T-helper 1 cell treated with Interleukin-12 subunit alpha and Interleukin-12 subunit beta and Interleukin-4 antibody, amounts not matched to agents 30 μg/mL and 1 μg/mL, for 36 hours (primary cell): ENCODE results near the gene MYL4.
"Not testable (repeated sequence)": the region's sequence is repeated elsewhere in the genome, so short reads cannot be mapped to it uniquely, and the experiment has no call there.

ENCODE experiments used
- H3K27ac Mint-ChIP-seq: one replicate; pipeline ENCODE4 v1.8.0; 2021; ENCODE audit warnings: mild to moderate bottlenecking, mixed read lengths
- H3K27me3 Mint-ChIP-seq: one replicate; pipeline ENCODE4 v1.8.0; 2021; ENCODE audit warnings: low read depth, mixed read lengths
- H3K36me3 Mint-ChIP-seq: one replicate; pipeline ENCODE4 v1.8.0; 2021; ENCODE audit warnings: low read depth, mixed read lengths
- H3K4me1 Mint-ChIP-seq: one replicate; pipeline ENCODE4 v1.8.0; 2021; ENCODE audit warnings: low read depth, mixed read lengths
- H3K4me3 Mint-ChIP-seq: one replicate; pipeline ENCODE4 v1.8.0; 2021; ENCODE audit warnings: mild to moderate bottlenecking, moderate library complexity, mixed read lengths
- H3K9me3 Mint-ChIP-seq: one replicate; pipeline ENCODE4 v1.8.0; 2021; ENCODE audit warnings: mixed read lengths

MYL4 gene

DNA sequence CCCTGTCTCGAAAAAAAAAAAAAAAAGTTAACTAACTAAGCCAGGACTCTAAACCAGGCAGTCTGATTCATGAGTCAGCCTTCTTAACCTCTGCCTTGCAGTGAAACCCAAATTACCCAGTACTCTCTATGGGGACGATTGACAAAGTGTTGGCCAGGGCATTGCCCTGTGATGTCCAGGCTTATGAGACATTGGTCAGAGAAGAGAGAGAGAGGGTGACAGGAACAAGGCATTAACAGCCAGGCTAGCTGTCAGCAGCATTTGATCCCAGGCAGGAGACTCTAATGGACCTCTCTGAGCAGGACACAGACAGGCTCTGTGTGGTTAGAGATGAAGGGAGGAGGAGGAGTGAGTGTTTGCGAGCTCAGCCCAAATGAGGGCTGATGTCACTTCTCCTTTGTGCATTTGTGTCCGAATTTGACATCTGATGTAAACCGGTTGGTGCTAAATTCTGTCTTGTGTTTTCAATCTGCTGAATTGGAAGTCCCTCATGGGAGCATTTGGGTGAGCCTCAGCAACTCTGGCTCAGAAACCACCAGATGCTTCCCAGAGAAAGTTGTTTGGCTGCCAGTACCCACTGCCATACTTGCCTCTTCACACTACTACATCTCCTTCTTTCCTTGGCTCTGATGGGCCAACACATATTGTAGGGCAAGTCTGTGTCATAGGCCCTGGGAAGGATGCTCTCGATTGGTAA, 4.3 kb upstream of the MYL4 start:
- peaks cover 6% of the 10 kb centered on the region for H3K27me3 Mint-ChIP-seq
- H3K9me3 Mint-ChIP-seq: no peaks in the 10 kb centered on the region
- H3K4me3 Mint-ChIP-seq: peak overlapping the region; percentile 60
- no peaks in the 10 kb centered on the region for H3K36me3 Mint-ChIP-seq
- H3K27ac Mint-ChIP-seq: peak overlapping the region; percentile 94
- H3K4me1 Mint-ChIP-seq: peaks cover 46% of the 10 kb centered on the region

GRCh38 chr17:47205419-47205963, 3.7 kb upstream of the MYL4 start:
- peaks cover 6% of the 10 kb centered on the region for H3K27me3 Mint-ChIP-seq
- peaks cover 39% of the 10 kb centered on the region for H3K4me1 Mint-ChIP-seq
- H3K27ac Mint-ChIP-seq: peak overlapping the region; percentile 94
- no peaks in the 10 kb centered on the region for H3K9me3 Mint-ChIP-seq
- peak overlapping the region; percentile 60 for H3K4me3 Mint-ChIP-seq
- H3K36me3 Mint-ChIP-seq: no peaks in the 10 kb centered on the region

GRCh38 chr17:47207143-47208067, 1.7 kb upstream of the MYL4 start:
- H3K27ac Mint-ChIP-seq: peak overlapping the region; percentile 18
- no peak overlapping the region for H3K4me3 Mint-ChIP-seq
- peaks cover 10% of the 10 kb centered on the region for H3K27me3 Mint-ChIP-seq
- H3K4me1 Mint-ChIP-seq: peaks cover 36% of the 10 kb centered on the region
- no peaks in the 10 kb centered on the region for H3K9me3 Mint-ChIP-seq
- H3K36me3 Mint-ChIP-seq: no peaks in the 10 kb centered on the region

- Mint-ChIP-seq H3K4me3 (no peak overlapping the region), H3K36me3 (no peaks in the 10 kb centered on the region), H3K27ac (no peak overlapping the region), H3K27me3 (peaks cover 28% of the 10 kb centered on the region), H3K9me3 (no peaks in the 10 kb centered on the region), H3K4me1 (peaks cover 23% of the 10 kb centered on the region)
Observed at GRCh38 chr17:47209499-47209898, 351 bp downstream of the MYL4 start.

DNA sequence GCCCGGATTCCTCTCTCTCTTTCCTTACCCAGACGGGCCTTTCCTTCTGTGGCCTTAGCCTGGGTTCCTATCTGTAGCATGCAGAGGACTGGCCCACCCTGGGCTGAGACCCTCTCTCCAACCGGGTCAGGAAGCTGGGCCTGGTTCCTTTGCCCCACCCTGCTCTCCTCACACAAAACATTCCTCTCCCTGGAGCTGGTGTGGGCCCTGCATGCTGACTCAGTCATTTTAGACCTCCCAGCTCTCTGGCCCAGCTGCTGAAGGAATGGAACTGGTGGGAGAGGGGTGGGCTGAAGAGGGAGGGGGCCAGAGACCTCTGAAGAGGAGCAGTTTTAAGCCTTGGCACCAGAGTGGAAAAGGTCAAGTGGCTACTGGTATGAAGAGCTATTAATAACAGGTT, 957 bp downstream of the MYL4 start:
- no peaks in the 10 kb centered on the region for H3K36me3 Mint-ChIP-seq
- H3K4me3 Mint-ChIP-seq: no peak overlapping the region
- no peak overlapping the region for H3K27ac Mint-ChIP-seq
- H3K4me1 Mint-ChIP-seq: peaks cover 17% of the 10 kb centered on the region
- H3K9me3 Mint-ChIP-seq: no peaks in the 10 kb centered on the region
- H3K27me3 Mint-ChIP-seq: peaks cover 31% of the 10 kb centered on the region

GRCh38 chr17:47210779-47211178, 1.6 kb downstream of the MYL4 start:
- Mint-ChIP-seq H3K9me3 (no peaks in the 10 kb centered on the region), H3K36me3 (no peaks in the 10 kb centered on the region), H3K27ac (no peak overlapping the region), H3K4me1 (peaks cover 10% of the 10 kb centered on the region), H3K4me3 (no peak overlapping the region), H3K27me3 (peaks cover 35% of the 10 kb centered on the region)

GRCh38 chr17:47212458-47212857, 3.3 kb downstream of the MYL4 start:
- no peak overlapping the region for H3K4me3 Mint-ChIP-seq
- no peak overlapping the region for H3K27ac Mint-ChIP-seq
- peaks cover 42% of the 10 kb centered on the region for H3K27me3 Mint-ChIP-seq
- no peaks in the 10 kb centered on the region for H3K9me3 Mint-ChIP-seq
- H3K36me3 Mint-ChIP-seq: no peaks in the 10 kb centered on the region
- peaks cover 11% of the 10 kb centered on the region for H3K4me1 Mint-ChIP-seq

- Mint-ChIP-seq H3K36me3 (no peaks in the 10 kb centered on the region), H3K4me1 (peaks cover 12% of the 10 kb centered on the region), H3K4me3 (no peak overlapping the region), H3K9me3 (no peaks in the 10 kb centered on the region), H3K27ac (no peak overlapping the region), H3K27me3 (peaks cover 42% of the 10 kb centered on the region)
Observed at GRCh38 chr17:47213540-47213939, 4.4 kb downstream of the MYL4 start.

GRCh38 chr17:47214931-47215330, 5.8 kb downstream of the MYL4 start:
- Mint-ChIP-seq H3K9me3 (no peaks in the 10 kb centered on the region), H3K4me1 (peaks cover 22% of the 10 kb centered on the region), H3K27ac (no peak overlapping the region), H3K27me3 (peaks cover 36% of the 10 kb centered on the region), H3K36me3 (no peaks in the 10 kb centered on the region), H3K4me3 (no peak overlapping the region)

DNA sequence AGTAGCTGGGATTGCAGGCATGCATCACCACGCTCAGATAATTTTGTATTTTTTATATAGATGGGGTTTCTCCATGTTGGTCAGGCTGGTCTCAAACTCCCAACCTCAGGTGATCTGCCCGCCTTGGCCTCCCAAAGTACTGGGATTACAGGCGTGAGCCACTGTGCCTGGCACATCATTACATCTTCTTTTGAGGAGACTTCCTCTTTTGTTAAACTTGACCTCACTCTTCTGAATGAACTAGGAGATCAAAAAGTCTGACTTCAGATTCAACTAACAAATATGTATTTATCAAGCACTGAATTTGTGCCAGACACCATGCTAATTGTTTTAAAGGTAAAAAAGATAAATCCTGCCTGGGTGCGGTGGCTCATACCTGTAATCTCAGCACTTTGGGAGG, 7.7 kb downstream of the MYL4 start:
- not testable (repeated sequence) for H3K4me3 Mint-ChIP-seq, H3K9me3 Mint-ChIP-seq, H3K36me3 Mint-ChIP-seq
- H3K4me1 Mint-ChIP-seq: peaks cover 33% of the 10 kb centered on the region
- H3K27ac Mint-ChIP-seq: peak overlapping the region; percentile 20
- peaks cover 36% of the 10 kb centered on the region for H3K27me3 Mint-ChIP-seq

- Mint-ChIP-seq H3K4me1 (peaks cover 33% of the 10 kb centered on the region), H3K27me3 (peaks cover 33% of the 10 kb centered on the region), H3K27ac (peak overlapping the region; percentile 20)
- not testable (repeated sequence) for H3K4me3 Mint-ChIP-seq, H3K9me3 Mint-ChIP-seq, H3K36me3 Mint-ChIP-seq
Observed at GRCh38 chr17:47217279-47217678, 8.1 kb downstream of the MYL4 start.

- Mint-ChIP-seq H3K27me3 (peaks cover 19% of the 10 kb centered on the region), H3K4me3 (no peak overlapping the region), H3K36me3 (peaks cover under 1% of the 10 kb centered on the region), H3K9me3 (peaks cover 1% of the 10 kb centered on the region), H3K4me1 (peaks cover 37% of the 10 kb centered on the region), H3K27ac (peak overlapping the region; percentile 15)
Observed at GRCh38 chr17:47218896-47219430, 9.8 kb downstream of the MYL4 start.

DNA sequence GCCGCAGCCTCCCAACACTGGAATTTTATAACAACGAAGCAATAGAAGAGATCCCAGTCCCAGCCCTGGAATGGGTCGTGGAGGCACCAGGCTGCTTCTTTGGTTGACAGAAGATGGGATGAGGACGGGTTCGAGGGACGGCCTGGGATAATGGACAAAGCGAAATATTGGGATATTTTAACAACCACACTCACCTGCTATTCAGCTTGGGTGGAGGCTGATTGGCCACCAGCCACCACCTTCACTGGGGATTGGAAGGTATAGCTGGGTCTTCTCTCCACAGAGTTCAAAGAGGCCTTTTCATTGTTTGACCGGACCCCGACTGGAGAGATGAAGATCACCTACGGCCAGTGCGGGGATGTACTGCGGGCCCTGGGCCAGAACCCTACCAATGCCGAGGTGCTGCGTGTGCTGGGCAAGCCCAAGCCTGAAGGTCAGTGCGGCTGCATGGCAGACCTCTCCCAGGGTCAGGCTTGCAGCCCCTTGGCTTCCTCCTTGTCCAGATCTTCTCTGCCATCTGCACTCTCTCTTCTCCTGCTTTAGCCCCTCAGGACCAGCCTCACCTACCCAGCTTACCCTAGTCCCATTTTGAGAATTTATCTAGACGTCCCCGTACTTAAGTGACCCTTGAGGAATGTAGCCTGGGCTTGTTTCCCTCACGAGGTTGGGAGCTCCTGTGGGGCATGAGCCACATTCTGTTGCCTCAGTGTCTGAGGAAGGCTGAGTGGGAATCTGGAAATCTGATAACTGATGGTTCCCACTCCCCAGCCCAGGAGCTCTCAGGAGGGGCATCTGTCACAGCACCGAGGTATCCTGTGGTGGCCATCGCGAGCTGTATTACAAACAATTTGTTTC, 10.7 kb downstream of the MYL4 start:
- peaks cover 3% of the 10 kb centered on the region for H3K9me3 Mint-ChIP-seq
- peaks cover 13% of the 10 kb centered on the region for H3K27me3 Mint-ChIP-seq
- H3K4me3 Mint-ChIP-seq: no peak overlapping the region
- peaks cover 1% of the 10 kb centered on the region for H3K36me3 Mint-ChIP-seq
- H3K4me1 Mint-ChIP-seq: peaks cover 37% of the 10 kb centered on the region
- no peak overlapping the region for H3K27ac Mint-ChIP-seq

DNA sequence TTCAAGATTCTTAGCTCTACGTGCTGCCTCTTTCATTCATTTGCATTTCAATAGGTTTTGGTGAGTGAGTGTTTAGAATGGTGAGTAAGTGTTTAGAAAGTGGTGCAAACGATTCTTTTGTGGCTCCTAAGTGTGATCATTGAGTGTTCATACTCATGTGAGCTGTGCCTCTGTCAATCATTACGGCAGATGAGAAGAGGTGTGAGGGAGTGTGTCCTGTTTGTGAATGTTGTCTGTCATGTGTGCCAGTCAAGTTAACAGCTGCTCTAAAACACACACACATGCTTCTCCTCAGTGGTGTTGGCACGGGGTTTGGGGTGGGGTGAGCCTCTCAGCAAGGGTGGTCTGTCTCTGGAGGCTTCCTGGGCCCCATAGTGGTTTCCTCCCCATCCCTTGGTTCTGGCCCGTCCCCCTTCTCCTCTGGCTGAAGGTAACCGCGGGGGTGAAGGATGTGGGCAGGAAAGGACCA, 11.4 kb downstream of the MYL4 start:
- peaks cover 37% of the 10 kb centered on the region for H3K4me1 Mint-ChIP-seq

More for the DNA sequence above, 11.4 kb downstream of the MYL4 start:
- Mint-ChIP-seq H3K27ac (peak overlapping the region; percentile 45), H3K4me3 (peak overlapping the region; percentile 4), H3K27me3 (peaks cover 7% of the 10 kb centered on the region), H3K36me3 (peaks cover 1% of the 10 kb centered on the region), H3K9me3 (peaks cover 3% of the 10 kb centered on the region)
